Activated T-helper 1 cell treated with anti-CD3 and anti-CD28 coated beads, Interleukin-12 subunit alpha, Interleukin-12 subunit beta, Interleukin-2, Interleukin-4 antibody, amounts not matched to agents 30 ng/mL and 10 ng/mL and 1 ng/mL, durations not matched to agents 14 hours and 24 hours and 36 hours (primary cell): Measurements from ENCODE around the gene TMBIM1. TPM values are rescaled to one million over a fixed set of nuclear protein-coding genes. Genes with fewer than 3 reads are reported as not detected.

ENCODE experiments used
- total RNA-seq: library from RNA; stranded (reverse); gene quantifications from 2 replicates; pipeline ENCODE4 v1.2.3, GENCODE V29; 2022

Gene TMBIM1
- total RNA-seq, 1 donor from 2014 or later = 66.2 TPM

Other genes with a start within 250 kb of the TMBIM1 start
- gene RUFY4, start 223.2 kb downstream of the TMBIM1 start, total RNA-seq = 0.64 and 0.67 TPM in 2 replicates
- gene CXCR2, start 166.5 kb downstream of the TMBIM1 start, total RNA-seq = not detected in 2 replicates
- gene CXCR1, start 125.5 kb downstream of the TMBIM1 start, total RNA-seq = not detected in 2 replicates
- gene ARPC2, start 75.3 kb downstream of the TMBIM1 start, total RNA-seq = 507 and 509 TPM in 2 replicates
- 0.54 and 0.78 TPM in 2 replicates for gene GPBAR1, start 31.5 kb downstream of the TMBIM1 start, total RNA-seq
- gene AAMP, start 22.4 kb downstream of the TMBIM1 start, total RNA-seq = 88.0 and 90.2 TPM in 2 replicates
- 18.6 and 20.3 TPM in 2 replicates for gene PNKD, start 22.0 kb downstream of the TMBIM1 start, total RNA-seq
- gene CATIP, start 64.4 kb upstream of the TMBIM1 start, total RNA-seq = not detected in 2 replicates
- gene SLC11A1, start 89.8 kb upstream of the TMBIM1 start, total RNA-seq = 0.05 and 0.27 TPM in 2 replicates
- gene CTDSP1, start 107.4 kb upstream of the TMBIM1 start, total RNA-seq = 105 and 106 TPM in 2 replicates
- not detected in 2 replicates for gene VIL1, start 126.6 kb upstream of the TMBIM1 start, total RNA-seq